ENCODE data around the gene TMEM178B.

Gene TMEM178B

DNA sequence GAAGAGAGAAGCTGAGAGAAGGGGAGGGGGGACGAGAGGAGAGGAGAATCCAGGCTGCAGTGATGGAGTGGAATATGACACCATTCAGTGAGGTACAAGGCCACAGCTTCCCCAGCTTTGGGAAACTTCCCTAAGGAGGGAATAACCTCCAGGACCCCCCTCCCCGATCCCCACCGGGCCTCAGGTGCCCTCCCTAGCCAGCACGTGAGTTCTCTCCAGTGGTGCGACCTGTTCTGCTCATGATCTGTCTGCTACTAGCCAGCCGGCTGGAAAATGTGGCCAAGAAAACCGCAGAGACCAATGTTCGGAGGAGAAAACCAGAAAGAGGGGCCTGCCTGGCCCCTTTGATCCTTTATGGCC lies 437.4 kb downstream of the TMEM178B start:
- no peak for DNase-seq (ENCODE audit: low read depth in 1 of 2, low spot score in 1 of 2)
- no peak overlapping the region for H3K4me3 ChIP-seq (replicated peaks; ENCODE audit: insufficient read depth, low read length)

DNA sequence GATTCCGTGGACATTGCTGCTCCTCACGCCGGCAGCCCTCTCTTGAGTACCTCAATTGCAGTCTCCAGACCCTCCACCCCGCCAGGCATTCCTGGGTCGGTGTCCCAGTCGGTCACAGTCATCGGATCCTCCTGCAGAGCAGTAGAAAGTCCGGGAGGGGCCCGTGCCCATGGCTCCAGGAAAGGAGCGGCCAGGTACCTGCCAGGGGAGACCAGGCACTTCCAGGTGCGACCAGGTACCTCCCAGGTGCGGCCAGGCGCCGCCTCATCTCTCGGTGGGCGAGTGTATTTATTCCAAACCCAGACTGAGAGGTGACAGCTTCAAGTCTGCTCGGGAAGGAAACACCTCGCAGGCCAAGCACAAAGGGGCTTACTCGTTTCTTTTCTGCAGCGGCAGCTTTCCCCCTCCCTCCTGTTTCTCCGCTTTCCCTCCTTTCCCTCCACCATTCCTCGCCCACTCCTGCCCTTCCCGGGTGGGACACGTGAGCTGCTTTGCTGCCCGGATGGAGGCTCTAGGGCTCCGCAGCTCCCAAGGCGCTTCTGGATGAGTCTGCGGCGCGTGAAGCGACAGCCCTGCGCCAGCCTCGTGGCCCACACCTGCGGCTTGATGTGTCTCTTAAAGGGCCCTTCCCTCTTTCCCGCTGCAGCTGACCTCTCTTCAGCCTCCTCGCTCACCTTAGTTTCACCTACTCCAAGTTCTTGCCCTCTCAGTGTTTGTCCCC lies 438.0 kb downstream of the TMEM178B start:
- DNase-seq (ENCODE audit: low read depth in 1 of 2, low spot score in 1 of 2) = no peak
- TF ChIP-seq SPI1 (IDR thresholded peaks at IDR 0.05; ENCODE audit: borderline replicate concordance, low read depth) = no peak
- TF ChIP-seq, protein P1, sequence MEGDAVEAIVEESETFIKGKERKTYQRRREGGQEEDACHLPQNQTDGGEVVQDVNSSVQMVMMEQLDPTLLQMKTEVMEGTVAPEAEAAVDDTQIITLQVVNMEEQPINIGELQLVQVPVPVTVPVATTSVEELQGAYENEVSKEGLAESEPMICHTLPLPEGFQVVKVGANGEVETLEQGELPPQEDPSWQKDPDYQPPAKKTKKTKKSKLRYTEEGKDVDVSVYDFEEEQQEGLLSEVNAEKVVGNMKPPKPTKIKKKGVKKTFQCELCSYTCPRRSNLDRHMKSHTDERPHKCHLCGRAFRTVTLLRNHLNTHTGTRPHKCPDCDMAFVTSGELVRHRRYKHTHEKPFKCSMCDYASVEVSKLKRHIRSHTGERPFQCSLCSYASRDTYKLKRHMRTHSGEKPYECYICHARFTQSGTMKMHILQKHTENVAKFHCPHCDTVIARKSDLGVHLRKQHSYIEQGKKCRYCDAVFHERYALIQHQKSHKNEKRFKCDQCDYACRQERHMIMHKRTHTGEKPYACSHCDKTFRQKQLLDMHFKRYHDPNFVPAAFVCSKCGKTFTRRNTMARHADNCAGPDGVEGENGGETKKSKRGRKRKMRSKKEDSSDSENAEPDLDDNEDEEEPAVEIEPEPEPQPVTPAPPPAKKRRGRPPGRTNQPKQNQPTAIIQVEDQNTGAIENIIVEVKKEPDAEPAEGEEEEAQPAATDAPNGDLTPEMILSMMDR (IDR thresholded peaks at IDR 0.05; ENCODE audit: insufficient read depth, low read length) = no peak
- TF ChIP-seq, protein P2, sequence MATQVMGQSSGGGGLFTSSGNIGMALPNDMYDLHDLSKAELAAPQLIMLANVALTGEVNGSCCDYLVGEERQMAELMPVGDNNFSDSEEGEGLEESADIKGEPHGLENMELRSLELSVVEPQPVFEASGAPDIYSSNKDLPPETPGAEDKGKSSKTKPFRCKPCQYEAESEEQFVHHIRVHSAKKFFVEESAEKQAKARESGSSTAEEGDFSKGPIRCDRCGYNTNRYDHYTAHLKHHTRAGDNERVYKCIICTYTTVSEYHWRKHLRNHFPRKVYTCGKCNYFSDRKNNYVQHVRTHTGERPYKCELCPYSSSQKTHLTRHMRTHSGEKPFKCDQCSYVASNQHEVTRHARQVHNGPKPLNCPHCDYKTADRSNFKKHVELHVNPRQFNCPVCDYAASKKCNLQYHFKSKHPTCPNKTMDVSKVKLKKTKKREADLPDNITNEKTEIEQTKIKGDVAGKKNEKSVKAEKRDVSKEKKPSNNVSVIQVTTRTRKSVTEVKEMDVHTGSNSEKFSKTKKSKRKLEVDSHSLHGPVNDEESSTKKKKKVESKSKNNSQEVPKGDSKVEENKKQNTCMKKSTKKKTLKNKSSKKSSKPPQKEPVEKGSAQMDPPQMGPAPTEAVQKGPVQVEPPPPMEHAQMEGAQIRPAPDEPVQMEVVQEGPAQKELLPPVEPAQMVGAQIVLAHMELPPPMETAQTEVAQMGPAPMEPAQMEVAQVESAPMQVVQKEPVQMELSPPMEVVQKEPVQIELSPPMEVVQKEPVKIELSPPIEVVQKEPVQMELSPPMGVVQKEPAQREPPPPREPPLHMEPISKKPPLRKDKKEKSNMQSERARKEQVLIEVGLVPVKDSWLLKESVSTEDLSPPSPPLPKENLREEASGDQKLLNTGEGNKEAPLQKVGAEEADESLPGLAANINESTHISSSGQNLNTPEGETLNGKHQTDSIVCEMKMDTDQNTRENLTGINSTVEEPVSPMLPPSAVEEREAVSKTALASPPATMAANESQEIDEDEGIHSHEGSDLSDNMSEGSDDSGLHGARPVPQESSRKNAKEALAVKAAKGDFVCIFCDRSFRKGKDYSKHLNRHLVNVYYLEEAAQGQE (IDR thresholded peaks at IDR 0.05; ENCODE audit: insufficient replicate concordance, low read depth) = no peak
- TF ChIP-seq POLR2AphosphoS5 (IDR thresholded peaks at IDR 0.05; ENCODE audit: low read depth) = no peak
- TF ChIP-seq GABPA (IDR thresholded peaks at IDR 0.05; ENCODE audit: low read depth) = no peak
- peaks cover 29% of the 10 kb centered on the region for H3K27me3 ChIP-seq (ENCODE audit: insufficient read depth, poor library complexity, severe bottlenecking)
- no peak overlapping the region for H3K4me3 ChIP-seq (replicated peaks; ENCODE audit: insufficient read depth, low read length)
- H3K27ac ChIP-seq (replicated peaks) = no peak overlapping the region

More for the DNA sequence above, 437.4 kb downstream of the TMEM178B start:
- TF ChIP-seq, protein P1 (IDR thresholded peaks at IDR 0.05; ENCODE audit: insufficient read depth, low read length) = no peak
- no peak for TF ChIP-seq SPI1 (IDR thresholded peaks at IDR 0.05; ENCODE audit: borderline replicate concordance, low read depth)
- no peak for TF ChIP-seq GABPA (IDR thresholded peaks at IDR 0.05; ENCODE audit: low read depth)
- TF ChIP-seq, protein P2 (IDR thresholded peaks at IDR 0.05; ENCODE audit: insufficient replicate concordance, low read depth) = no peak
- TF ChIP-seq POLR2AphosphoS5 (IDR thresholded peaks at IDR 0.05; ENCODE audit: low read depth) = no peak
- no peak overlapping the region for H3K27ac ChIP-seq (replicated peaks)
- peaks cover 29% of the 10 kb centered on the region for H3K27me3 ChIP-seq (ENCODE audit: insufficient read depth, poor library complexity, severe bottlenecking)

DNA sequence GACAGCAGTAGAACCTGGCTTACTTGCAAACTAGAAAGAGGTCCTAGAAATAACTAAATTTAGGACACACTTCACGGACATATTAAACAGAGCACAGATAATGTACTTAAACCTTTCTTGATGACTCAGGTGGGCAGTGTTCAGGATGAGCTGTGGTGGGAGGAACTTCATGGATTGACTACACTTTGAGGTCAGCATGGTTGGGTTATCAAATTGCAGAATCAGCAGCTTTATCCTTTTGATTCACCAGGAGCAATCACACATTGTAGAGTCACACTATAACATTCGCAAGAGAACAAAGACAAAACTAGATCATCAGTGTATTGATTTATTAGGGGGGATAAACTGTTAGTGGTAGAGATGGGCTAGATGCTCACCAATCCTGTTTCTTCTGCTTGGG lies 438.7 kb downstream of the TMEM178B start:
- H3K27me3 ChIP-seq (ENCODE audit: insufficient read depth, poor library complexity, severe bottlenecking) = peaks cover 29% of the 10 kb centered on the region
- H3K4me3 ChIP-seq (replicated peaks; ENCODE audit: insufficient read depth, low read length) = no peak overlapping the region
- no peak overlapping the region for H3K27ac ChIP-seq (replicated peaks)
- no peak for DNase-seq (ENCODE audit: low read depth in 1 of 2, low spot score in 1 of 2)
- TF ChIP-seq, protein P1 (IDR thresholded peaks at IDR 0.05; ENCODE audit: insufficient read depth, low read length) = no peak
- TF ChIP-seq, protein P2 (IDR thresholded peaks at IDR 0.05; ENCODE audit: insufficient replicate concordance, low read depth) = no peak
- no peak for TF ChIP-seq SPI1 (IDR thresholded peaks at IDR 0.05; ENCODE audit: borderline replicate concordance, low read depth)
- no peak for TF ChIP-seq POLR2AphosphoS5 (IDR thresholded peaks at IDR 0.05; ENCODE audit: low read depth)
- no peak for TF ChIP-seq GABPA (IDR thresholded peaks at IDR 0.05; ENCODE audit: low read depth)
